ENCODE measurements around the gene CCSAP. TPM values are rescaled to one million over a fixed set of nuclear protein-coding genes. Genes with fewer than 3 reads are reported as not detected.

Gene CCSAP
- total and polyA plus RNA-seq, 2 of the 13 experiments (the other 11 are each of a cell fraction or from before 2014, with no cell fraction given): 3.7 to 9.0 TPM

GRCh38 chr1:229309074-229309473, 33.8 kb downstream of the CCSAP start:
- TF ChIP-seq SMARCE1 (IDR thresholded peaks at IDR 0.05; ENCODE audit: borderline replicate concordance) (no peak), SALL1 (CRISPR knock-in tag; IDR thresholded peaks at IDR 0.05) (no peak)
- peaks cover 7 to 46% of the 10 kb centered on the region in 2 experiments for H3K36me3 ChIP-seq (replicated peaks in 1 of 2; ENCODE audit: control insufficient read depth in 1 of 2, insufficient read depth in 2 of 2, low read length in 2 of 2)
- H3K79me2 ChIP-seq (ENCODE audit: insufficient read depth, low read length): no peaks in the 10 kb centered on the region
- H3K9me3 ChIP-seq (ENCODE audit: low read length): no peaks in the 10 kb centered on the region
- ChIA-PET CTCF (ENCODE audit: low intra/inter-chr PET ratio, low total read pairs) (no interaction called here), POLR2A (no interaction called here)
- H2AFZ ChIP-seq (ENCODE audit: low read length): no peak overlapping the region
- no peak overlapping the region for H3K4me2 ChIP-seq (ENCODE audit: low read depth, low read length)
- H3K27me3 ChIP-seq (ENCODE audit: control insufficient read depth in 1 of 2, insufficient read depth in 2 of 2, low read length in 2 of 2): no peaks in the 10 kb centered on the region
- DNase-seq (ENCODE audit: low spot score) (no peak), FAIRE-seq (no peak), ATAC-seq (no peak)
- H3K27ac ChIP-seq (ENCODE audit: extremely low read length, insufficient read depth, low read length): no peak overlapping the region
- H4K20me1 ChIP-seq (ENCODE audit: insufficient read depth, low read length): no peaks in the 10 kb centered on the region
- WGBS (ENCODE audit: low lambda C conversion rate): 100% methylated on average over 1 of the region's 1 CpG
- intact Hi-C loops (cut with micrococcal nuclease; ENCODE audit: unreplicated experiment) (no loop called here), in situ Hi-C loops (cut with HindIII; ENCODE audit: extremely low pct_ligation_motif_present, low pct_unique_long_range_greater_than_20kb) (no loop called here)
- no peak overlapping the region for H3K9ac ChIP-seq (ENCODE audit: insufficient read depth, low read depth, low read length)
- no peak overlapping the region for H3K4me3 ChIP-seq (replicated peaks in 1 of 3; ENCODE audit: insufficient read depth in 1 of 3, low read depth in 2 of 3, low read length in 3 of 3)
- BruUV-seq (replicated peaks): no TSS peak
- H3K4me1 ChIP-seq (ENCODE audit: insufficient read depth, low read length): peaks cover 7% of the 10 kb centered on the region

- Histone ChIP-seq H3K9me3 (ENCODE audit: low read length) (no peaks in the 10 kb centered on the region), H3K9ac (ENCODE audit: insufficient read depth, low read depth, low read length) (no peak overlapping the region), H3K4me3 (replicated peaks in 1 of 3; ENCODE audit: insufficient read depth in 1 of 3, low read depth in 2 of 3, low read length in 3 of 3) (no peak overlapping the region), H3K4me2 (ENCODE audit: low read depth, low read length) (no peak overlapping the region), H3K36me3 (replicated peaks in 1 of 2; ENCODE audit: control insufficient read depth in 1 of 2, insufficient read depth in 2 of 2, low read length in 2 of 2) (peaks cover 18 to 62% of the 10 kb centered on the region in 2 experiments), H3K4me1 (ENCODE audit: insufficient read depth, low read length) (peaks cover 17% of the 10 kb centered on the region), H3K79me2 (ENCODE audit: insufficient read depth, low read length) (no peaks in the 10 kb centered on the region), H3K27ac (ENCODE audit: extremely low read length, insufficient read depth, low read length) (no peak overlapping the region), H4K20me1 (ENCODE audit: insufficient read depth, low read length) (no peaks in the 10 kb centered on the region), H3K27me3 (ENCODE audit: control insufficient read depth in 1 of 2, insufficient read depth in 2 of 2, low read length in 2 of 2) (no peaks in the 10 kb centered on the region), H2AFZ (ENCODE audit: low read length) (no peak overlapping the region)
- CTCF ChIA-PET (ENCODE audit: low intra/inter-chr PET ratio, low total read pairs): no interaction called here
- intact Hi-C loops (cut with micrococcal nuclease; ENCODE audit: unreplicated experiment) (no loop called here), in situ Hi-C loops (cut with HindIII; ENCODE audit: extremely low pct_ligation_motif_present, low pct_unique_long_range_greater_than_20kb) (no loop called here)
- no TSS peak for BruUV-seq (replicated peaks)
- WGBS (ENCODE audit: low lambda C conversion rate): 97% methylated on average over 2 of the region's 2 CpGs
- no peak for DNase-seq (ENCODE audit: low spot score)
- TF ChIP-seq CHD4 (IDR thresholded peaks at IDR 0.05; ENCODE audit: borderline replicate concordance, low read length) (no peak), MAZ (IDR thresholded peaks at IDR 0.05; ENCODE audit: borderline replicate concordance, low read depth, low read length) (no peak), MAZ (CRISPR knock-in tag; IDR thresholded peaks at IDR 0.05; ENCODE audit: low read depth) (no peak)
- POLR2A ChIA-PET: no interaction called here
- no peak for ATAC-seq
- FAIRE-seq: no peak
Measured at GRCh38 chr1:229305392-229305791, 37.5 kb downstream of the CCSAP start.
